ENCODE data around the gene WDR76.
"Not testable (repeated sequence)": the region's sequence is repeated elsewhere in the genome, so short reads cannot be mapped to it uniquely, and the experiment has no call there.

GRCh38 chr15:43830691-43831275 is 4.0 kb downstream of the WDR76 start:
- TF ChIP-seq CTCF, POLR2A (IDR thresholded peaks at IDR 0.05): not testable (repeated sequence)

Measured in thyroid gland (tissue), 4 donors.